ENCODE data around the gene SPRYD7. TPM values are rescaled to one million over a fixed set of nuclear protein-coding genes. Genes with fewer than 3 reads are reported as not detected.
"Not testable (repeated sequence)": the region's sequence is repeated elsewhere in the genome, so short reads cannot be mapped to it uniquely, and the experiment has no call there.

The SPRYD7 gene
- total RNA-seq, 1 donor from 2014 or later: 4.9 TPM

DNA sequence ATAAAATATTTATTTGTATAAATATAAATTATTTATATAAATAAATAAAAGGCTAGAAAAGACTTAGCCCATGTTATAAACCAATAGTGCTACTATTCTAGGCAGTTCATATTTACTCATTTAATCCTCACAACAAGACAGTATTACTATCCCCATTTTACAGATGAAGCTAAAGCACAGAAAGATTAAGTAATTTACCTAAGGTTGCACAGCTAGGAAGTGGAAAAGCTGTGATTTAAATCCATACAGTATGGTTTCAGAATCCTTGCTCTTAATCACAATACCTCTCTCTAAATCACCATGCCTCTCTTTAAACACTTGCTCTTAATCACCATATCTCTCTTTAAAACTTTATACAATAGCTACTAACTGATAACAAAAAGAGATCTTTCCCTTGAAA is 13.8 kb downstream of the SPRYD7 start:
- Mint-ChIP-seq H3K9me3 (ENCODE audit: unreplicated experiment) (no peaks in the 10 kb centered on the region), H3K36me3 (ENCODE audit: unreplicated experiment) (peaks cover 25% of the 10 kb centered on the region), H3K27me3 (ENCODE audit: unreplicated experiment) (no peaks in the 10 kb centered on the region), H3K4me3 (ENCODE audit: unreplicated experiment) (no peak overlapping the region), H3K27ac (ENCODE audit: unreplicated experiment) (no peak overlapping the region), H3K4me1 (ENCODE audit: unreplicated experiment) (peaks cover 6% of the 10 kb centered on the region)
- DNase-seq (ENCODE audit: extremely low spot score, unreplicated experiment): no peak
- TF ChIP-seq, protein P1, sequence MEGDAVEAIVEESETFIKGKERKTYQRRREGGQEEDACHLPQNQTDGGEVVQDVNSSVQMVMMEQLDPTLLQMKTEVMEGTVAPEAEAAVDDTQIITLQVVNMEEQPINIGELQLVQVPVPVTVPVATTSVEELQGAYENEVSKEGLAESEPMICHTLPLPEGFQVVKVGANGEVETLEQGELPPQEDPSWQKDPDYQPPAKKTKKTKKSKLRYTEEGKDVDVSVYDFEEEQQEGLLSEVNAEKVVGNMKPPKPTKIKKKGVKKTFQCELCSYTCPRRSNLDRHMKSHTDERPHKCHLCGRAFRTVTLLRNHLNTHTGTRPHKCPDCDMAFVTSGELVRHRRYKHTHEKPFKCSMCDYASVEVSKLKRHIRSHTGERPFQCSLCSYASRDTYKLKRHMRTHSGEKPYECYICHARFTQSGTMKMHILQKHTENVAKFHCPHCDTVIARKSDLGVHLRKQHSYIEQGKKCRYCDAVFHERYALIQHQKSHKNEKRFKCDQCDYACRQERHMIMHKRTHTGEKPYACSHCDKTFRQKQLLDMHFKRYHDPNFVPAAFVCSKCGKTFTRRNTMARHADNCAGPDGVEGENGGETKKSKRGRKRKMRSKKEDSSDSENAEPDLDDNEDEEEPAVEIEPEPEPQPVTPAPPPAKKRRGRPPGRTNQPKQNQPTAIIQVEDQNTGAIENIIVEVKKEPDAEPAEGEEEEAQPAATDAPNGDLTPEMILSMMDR (IDR thresholded peaks at IDR 0.05): no peak

DNA sequence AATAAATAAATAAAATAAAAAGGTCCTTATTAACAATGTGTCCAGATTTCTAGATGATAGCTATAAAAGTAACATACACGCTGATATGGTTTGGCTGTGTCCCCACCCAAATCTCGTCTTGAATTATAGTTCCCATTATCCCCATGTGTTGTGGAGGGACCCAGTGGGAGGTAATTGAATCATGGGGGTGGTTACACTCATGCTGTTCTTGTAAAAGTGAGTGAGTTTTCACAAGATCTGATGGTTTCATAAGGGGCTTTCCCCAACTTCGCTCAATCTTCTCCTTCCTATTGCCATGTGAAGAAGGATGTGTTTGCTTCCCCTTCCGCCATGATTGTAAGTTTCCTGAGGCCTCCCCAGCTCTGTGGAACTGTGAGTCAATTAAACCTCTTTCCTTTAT is 15.2 kb downstream of the SPRYD7 start:
- H3K4me1 Mint-ChIP-seq (ENCODE audit: unreplicated experiment); H3K9me3 Mint-ChIP-seq (ENCODE audit: unreplicated experiment); DNase-seq (ENCODE audit: extremely low spot score, unreplicated experiment); H3K4me3 Mint-ChIP-seq (ENCODE audit: unreplicated experiment); H3K27ac Mint-ChIP-seq (ENCODE audit: unreplicated experiment); H3K27me3 Mint-ChIP-seq (ENCODE audit: unreplicated experiment): not testable (repeated sequence)
- peaks cover 31% of the 10 kb centered on the region for H3K36me3 Mint-ChIP-seq (ENCODE audit: unreplicated experiment)

DNA sequence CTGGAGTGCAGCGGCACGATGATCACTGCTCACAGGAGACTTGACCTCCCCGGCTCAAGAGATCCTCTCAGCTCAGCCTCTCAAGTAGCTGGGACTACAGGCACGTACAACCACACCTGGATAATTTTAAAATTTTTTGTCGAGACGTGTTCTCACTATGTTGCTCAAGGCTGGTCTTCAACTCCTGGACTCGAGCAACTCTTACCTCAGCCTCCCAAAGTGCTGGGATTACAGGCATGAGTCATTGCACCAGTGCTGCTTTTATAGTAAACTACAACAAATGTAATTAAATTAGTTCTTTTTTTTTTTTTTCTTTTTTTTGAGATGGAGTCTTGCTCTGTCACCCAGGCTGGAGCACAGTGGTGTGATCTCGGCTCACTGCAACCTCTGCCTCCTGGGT is 18.0 kb downstream of the SPRYD7 start:
- peaks cover 42% of the 10 kb centered on the region for H3K36me3 Mint-ChIP-seq (ENCODE audit: unreplicated experiment)
- not testable (repeated sequence) for DNase-seq (ENCODE audit: extremely low spot score, unreplicated experiment); H3K4me1 Mint-ChIP-seq (ENCODE audit: unreplicated experiment); H3K27me3 Mint-ChIP-seq (ENCODE audit: unreplicated experiment); H3K9me3 Mint-ChIP-seq (ENCODE audit: unreplicated experiment); H3K27ac Mint-ChIP-seq (ENCODE audit: unreplicated experiment); H3K4me3 Mint-ChIP-seq (ENCODE audit: unreplicated experiment)

DNA sequence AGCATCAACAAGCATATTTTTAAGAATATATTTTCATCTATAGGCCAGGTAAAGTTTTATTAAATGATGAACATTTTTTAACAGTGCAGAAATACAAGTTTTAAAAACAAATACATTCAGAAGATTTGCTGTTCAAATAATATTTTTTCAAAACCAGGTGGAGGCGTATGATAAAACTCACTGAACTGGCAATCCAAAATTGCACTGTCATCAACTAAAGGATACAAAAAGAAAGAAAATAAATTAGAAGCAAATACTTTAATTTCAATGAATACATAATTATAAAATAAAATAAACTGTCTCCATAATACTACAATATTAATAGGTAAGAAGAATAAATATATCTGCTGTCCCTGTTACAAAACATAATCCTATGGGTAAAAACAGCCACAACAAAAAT is 21.2 kb downstream of the SPRYD7 start:
- H3K4me1 Mint-ChIP-seq (ENCODE audit: unreplicated experiment): no peaks in the 10 kb centered on the region
- H3K36me3 Mint-ChIP-seq (ENCODE audit: unreplicated experiment): peaks cover 34% of the 10 kb centered on the region
- H3K4me3 Mint-ChIP-seq (ENCODE audit: unreplicated experiment): no peak overlapping the region
- no peak for DNase-seq (ENCODE audit: extremely low spot score, unreplicated experiment)
- TF ChIP-seq, protein P1 (IDR thresholded peaks at IDR 0.05): no peak
- H3K27ac Mint-ChIP-seq (ENCODE audit: unreplicated experiment): no peak overlapping the region
- no peaks in the 10 kb centered on the region for H3K27me3 Mint-ChIP-seq (ENCODE audit: unreplicated experiment)
- H3K9me3 Mint-ChIP-seq (ENCODE audit: unreplicated experiment): no peaks in the 10 kb centered on the region

DNA sequence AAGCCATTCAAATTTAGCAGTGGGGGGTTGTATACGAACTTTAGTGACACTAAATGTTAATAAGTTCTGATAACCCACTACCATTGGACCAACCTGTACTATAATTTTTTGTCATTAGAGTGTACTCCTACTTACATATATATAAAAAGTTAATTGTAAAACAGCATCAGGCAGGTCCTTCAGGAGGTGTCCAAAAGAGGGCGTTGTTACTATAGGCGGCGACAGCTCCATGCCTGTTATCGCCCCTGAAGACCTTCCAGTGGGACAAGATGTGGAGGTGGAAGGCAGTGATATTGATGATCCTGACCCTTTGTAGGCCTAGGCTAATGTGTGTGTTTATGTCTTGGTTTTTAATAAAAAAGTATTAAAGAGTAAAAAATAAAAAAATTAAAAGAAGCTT is 27.5 kb downstream of the SPRYD7 start:
- H3K4me1 Mint-ChIP-seq (ENCODE audit: unreplicated experiment): no peaks in the 10 kb centered on the region
- no peaks in the 10 kb centered on the region for H3K9me3 Mint-ChIP-seq (ENCODE audit: unreplicated experiment)
- no peaks in the 10 kb centered on the region for H3K27me3 Mint-ChIP-seq (ENCODE audit: unreplicated experiment)
- H3K4me3 Mint-ChIP-seq (ENCODE audit: unreplicated experiment): no peak overlapping the region
- DNase-seq (ENCODE audit: extremely low spot score, unreplicated experiment): no peak
- peaks cover 5% of the 10 kb centered on the region for H3K36me3 Mint-ChIP-seq (ENCODE audit: unreplicated experiment)
- H3K27ac Mint-ChIP-seq (ENCODE audit: unreplicated experiment): no peak overlapping the region
- TF ChIP-seq, protein P1 (IDR thresholded peaks at IDR 0.05): peak; percentile 12

DNA sequence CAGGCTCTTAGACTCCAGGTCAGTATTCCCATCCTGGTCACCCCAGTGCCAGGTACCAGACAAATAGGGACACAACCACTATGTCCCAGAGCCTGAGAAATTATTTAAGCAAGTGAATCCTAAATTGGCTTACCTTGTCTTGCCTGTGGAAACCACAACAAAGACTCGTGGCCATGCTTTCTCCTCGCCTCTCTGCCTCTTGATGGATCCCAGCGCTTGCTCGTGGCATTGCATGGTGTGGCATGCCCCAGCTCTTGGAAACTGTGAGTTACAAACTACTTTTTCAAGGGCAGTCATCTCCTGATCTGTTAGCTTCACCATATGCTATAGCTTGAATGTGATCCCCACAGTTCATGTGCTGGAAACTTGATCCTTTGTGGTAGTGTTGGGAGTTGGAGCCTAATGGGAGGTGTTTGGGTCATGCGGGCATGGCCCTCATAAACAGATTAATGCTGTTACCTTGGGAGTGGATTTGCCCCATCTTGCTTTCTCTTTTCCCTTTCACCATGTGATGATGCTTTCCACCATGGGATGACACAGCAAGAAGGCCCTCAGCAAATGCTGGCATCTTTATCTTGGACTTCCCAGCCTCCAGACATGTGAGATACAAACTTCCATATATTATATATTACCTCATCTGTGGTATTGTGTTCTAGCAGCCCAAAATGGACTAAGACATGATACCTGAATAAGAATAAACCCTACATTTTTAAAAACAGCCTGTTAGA is 31.2 kb downstream of the SPRYD7 start:
- no peak for DNase-seq (ENCODE audit: extremely low spot score, unreplicated experiment)
- no peak overlapping the region for H3K4me3 Mint-ChIP-seq (ENCODE audit: unreplicated experiment)
- H3K9me3 Mint-ChIP-seq (ENCODE audit: unreplicated experiment): no peaks in the 10 kb centered on the region
- no peaks in the 10 kb centered on the region for H3K4me1 Mint-ChIP-seq (ENCODE audit: unreplicated experiment)
- no peaks in the 10 kb centered on the region for H3K36me3 Mint-ChIP-seq (ENCODE audit: unreplicated experiment)
- peaks cover 2% of the 10 kb centered on the region for H3K27me3 Mint-ChIP-seq (ENCODE audit: unreplicated experiment)
- TF ChIP-seq, protein P1 (IDR thresholded peaks at IDR 0.05): no peak
- no peak overlapping the region for H3K27ac Mint-ChIP-seq (ENCODE audit: unreplicated experiment)

Measured in osteocyte (in vitro differentiated cells).